GM18870 (cell line): ENCODE measurements around the gene VPS37C.
"Not testable (repeated sequence)": the region's sequence is repeated elsewhere in the genome, so short reads cannot be mapped to it uniquely, and the experiment has no call there.

Experiments used
- ATAC-seq: cut with Tn5 transposase; IDR thresholded peaks from one replicate; pipeline ENCODE4 v1.9.1; 2021; ENCODE audit warnings: moderate library complexity; ENCODE audit not compliant: unreplicated experiment

The VPS37C gene

DNA sequence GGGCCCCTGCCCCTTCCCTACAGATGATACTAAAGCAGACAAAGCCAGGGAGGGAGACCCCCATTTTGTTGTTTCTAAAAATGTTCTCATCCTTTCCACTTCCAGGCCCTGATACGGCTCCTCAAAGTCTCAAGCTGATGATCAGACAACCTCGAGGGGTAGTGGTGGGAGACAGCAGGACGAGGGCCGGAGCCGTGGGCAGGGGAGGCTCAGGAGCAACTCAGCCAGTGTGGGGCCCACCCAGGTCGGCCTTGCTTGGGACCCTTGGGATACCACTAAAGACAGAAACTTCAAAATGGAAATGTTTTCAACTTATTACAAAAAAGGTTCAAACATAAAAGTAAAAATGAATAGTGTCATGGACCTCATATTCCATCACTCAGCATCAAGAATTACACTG is 15.2 kb upstream of the VPS37C start:
- no peak for ATAC-seq

DNA sequence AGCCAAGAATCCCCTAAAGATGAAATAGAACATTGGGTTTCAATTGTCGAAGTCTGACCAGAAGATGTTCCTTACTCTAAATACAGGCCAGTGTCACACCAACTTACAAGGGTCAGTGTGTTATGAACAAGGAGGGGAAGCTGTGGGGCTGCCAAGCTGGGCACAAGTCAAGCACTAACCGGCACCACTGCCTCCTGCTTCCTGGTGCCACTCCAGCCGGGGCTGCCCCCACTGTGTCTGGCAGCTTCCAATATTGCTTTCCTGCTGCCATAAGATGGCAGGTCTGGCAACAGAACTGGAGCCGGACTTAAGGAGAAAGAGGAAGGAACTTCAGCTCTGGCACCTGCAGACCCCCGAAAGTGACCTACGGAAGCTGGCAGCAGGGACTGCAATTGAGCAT is 13.7 kb upstream of the VPS37C start:
- no peak for ATAC-seq

DNA sequence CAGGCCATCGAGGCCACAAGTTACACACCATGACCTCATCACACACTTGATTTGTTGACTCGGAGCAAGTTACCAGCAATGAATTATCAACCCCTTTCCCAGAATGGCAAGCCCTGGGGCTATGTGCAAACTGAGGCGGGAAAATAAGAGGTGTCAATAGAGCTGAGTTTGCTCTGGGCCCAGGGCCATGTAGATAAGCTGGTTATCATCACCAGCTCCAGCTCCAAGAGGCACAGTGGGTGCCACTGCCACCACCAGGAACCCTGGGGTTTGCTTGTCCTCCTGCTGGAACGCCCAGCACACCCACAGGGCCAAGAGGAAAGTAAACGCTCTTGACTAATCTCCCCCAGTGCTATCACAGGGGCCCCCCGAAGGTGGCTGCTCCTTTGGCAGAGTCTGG is 13.0 kb upstream of the VPS37C start:
- ATAC-seq, result no peak

DNA sequence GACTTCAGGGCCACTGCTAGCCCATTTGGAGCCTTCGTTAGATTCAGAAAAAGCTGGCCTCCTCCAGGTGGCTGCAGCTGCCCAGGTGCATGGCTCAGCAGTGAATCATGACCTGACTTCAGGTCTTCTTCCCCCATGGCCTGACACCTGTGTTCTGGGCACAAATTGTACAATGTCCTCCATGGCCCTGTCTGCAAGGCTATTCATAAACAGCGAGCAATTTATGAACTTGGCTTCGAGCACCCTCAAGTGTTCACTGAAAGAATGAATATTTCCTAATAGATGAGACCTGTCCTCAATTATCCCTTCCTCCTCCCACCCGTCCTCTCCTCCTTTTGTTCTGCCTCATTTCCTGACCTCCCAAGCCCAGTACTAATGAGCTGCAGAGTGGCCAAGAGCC is 12.2 kb upstream of the VPS37C start:
- no peak for ATAC-seq

DNA sequence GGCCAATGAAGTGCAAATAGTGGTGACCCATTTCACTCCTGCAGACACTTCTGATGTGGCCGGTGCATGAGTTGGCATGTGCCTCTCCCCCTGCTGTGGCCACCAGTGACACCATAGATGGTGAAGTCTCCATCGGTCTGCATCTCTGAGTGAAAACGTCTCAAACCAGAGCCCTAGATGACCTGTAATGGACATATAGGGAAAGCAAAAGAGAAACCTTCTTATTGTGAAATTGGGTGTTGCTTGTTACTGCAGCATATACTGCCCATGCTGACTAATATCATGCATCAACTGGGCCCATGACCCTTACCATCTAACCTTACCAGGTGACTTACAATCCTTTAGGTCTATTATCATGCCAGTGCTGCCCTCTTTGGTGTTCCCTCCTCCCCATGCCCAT is 11.7 kb upstream of the VPS37C start:
- no peak for ATAC-seq

DNA sequence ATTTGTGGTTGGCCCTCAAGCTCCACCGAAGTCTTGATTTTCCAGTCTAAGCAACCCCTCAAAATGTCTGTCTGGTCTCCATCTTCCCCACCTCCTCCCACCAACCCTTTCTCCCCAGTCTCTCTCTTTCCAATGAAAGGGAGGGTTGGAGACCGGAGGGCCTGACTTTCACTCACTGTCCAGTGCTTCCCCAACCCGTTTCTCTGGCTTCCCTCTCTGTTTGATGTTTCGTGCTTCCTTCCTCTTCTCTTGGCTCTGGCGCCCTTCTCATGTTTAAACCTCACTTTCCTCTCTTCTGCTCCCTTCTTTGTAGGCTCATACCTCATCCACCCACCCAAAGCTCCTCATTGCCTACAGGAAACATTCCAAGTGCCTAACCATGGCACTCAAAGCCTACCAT is 11.1 kb upstream of the VPS37C start:
- no peak for ATAC-seq

DNA sequence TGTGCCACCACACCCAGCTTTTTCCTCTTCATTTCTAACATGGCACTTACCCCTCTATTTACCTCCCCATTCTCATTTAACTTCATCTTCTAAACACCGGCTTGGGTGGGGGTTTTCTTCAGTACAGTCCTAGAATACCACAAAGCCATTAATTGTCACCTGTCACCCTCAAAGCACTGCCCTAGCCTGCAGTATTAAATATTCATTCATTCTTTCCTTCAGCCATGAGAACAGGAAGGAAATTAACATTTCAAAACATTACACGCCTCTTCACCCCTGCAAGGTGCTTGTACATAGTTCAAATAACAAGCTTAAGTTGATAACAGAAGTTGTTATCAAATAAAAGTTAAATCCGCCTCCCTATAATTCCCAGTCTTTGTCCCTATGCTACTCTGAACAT is 10.7 kb upstream of the VPS37C start:
- no peak for ATAC-seq

DNA sequence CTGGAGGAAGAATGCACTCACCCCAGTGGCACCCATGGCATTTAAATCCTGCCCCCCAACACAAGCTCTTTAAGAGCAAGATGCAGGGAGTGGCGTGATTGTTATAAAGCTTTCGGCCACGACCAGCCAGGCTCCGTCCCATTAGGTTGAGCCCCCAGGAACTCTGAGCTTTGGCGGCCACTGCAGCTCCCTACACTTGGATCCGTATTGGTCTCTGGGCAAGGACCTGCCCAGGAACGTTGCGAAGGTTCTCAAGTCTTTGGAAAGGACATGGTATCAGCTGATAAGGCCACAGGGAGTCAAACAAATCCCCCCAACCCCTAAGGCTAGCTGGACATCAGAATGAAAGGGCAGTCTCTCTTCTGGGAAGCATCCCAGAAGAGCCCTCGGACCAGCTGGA is 9.3 kb upstream of the VPS37C start:
- no peak for ATAC-seq

DNA sequence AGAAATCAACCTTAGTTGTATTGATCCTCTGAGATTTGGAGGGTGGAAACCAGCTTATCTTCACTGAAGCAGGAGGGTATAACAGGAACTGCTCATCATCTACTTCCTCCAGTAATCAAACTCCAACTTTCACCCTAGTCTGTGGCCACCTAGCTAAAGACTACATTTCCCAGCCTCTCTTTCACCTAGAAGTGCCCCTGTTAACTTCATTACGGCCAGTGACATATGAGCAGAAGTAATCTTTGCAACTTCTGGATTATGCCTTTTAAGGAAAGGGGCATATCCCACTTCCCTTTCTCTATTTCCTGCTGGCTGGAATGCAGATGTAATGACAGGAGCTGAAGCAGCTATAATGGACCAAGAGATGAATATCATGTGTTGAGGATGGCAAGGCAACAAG is 7.6 kb upstream of the VPS37C start:
- ATAC-seq, result no peak

DNA sequence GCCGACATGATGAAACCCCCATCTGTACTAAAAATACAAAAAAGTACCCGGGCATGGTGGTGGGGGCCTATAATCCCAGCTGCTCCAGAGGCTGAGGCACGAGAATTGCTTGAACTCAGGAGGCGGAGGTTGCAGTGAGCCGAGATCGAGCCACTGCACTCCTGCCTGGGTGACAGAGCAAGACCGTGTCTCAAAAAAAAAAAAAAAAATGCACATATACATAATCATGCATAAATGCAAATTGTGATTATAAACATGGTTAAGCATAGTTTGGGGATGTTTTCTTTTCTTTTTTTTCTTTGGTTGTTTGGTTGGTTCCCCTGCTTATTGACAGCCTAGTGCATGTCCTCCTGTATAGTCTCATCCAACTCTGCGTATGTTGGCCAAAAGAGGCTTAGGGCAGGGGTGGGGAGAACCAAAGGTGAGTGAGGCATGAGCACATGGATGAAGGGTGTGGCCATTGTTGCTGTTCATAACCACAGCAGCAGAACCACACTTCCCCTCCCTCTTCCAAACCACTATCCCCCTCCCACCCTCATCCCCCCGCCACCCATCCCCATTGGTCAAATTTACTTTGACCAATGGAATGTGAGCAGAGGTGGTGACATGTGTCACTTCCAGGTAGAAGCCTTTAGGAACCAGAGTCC is 6.9 kb upstream of the VPS37C start:
- no peak for ATAC-seq

DNA sequence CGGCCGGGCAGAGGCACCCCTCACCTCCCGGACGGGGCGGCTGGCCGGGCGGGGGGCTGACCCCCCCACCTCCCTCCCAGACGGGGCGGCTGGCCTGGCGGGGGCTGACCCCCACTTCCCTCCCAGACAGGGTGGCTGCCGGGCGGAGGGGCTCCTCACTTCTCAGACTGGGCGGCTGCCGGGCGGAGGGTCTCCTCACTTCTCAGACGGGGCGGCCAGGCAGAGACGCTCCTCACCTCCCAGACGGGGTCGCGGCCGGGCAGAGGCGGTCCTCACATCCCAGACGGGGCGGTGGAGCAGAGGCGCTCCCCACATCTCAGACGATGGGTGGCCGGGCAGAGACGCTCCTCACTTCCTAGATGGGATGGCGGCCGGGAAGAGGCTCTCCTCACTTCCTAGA is 5.1 kb upstream of the VPS37C start:
- not testable (repeated sequence) for ATAC-seq

DNA sequence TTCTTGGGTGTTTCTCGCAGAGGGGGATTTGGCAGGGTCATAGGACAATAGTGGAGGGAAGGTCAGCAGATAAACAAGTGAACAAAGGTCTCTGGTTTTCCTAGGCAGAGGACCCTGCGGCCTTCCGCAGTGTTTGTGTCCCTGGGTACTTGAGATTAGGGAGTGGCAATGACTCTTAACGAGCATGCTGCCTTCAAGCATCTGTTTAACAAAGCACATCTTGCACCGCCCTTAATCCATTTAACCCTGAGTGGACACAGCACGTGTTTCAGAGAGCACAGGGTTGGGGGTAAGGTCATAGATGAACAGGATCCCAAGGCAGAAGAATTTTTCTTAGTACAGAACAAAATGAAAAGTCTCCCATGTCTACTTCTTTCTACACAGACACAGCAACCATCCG is 4.6 kb upstream of the VPS37C start:
- not testable (repeated sequence) for ATAC-seq

DNA sequence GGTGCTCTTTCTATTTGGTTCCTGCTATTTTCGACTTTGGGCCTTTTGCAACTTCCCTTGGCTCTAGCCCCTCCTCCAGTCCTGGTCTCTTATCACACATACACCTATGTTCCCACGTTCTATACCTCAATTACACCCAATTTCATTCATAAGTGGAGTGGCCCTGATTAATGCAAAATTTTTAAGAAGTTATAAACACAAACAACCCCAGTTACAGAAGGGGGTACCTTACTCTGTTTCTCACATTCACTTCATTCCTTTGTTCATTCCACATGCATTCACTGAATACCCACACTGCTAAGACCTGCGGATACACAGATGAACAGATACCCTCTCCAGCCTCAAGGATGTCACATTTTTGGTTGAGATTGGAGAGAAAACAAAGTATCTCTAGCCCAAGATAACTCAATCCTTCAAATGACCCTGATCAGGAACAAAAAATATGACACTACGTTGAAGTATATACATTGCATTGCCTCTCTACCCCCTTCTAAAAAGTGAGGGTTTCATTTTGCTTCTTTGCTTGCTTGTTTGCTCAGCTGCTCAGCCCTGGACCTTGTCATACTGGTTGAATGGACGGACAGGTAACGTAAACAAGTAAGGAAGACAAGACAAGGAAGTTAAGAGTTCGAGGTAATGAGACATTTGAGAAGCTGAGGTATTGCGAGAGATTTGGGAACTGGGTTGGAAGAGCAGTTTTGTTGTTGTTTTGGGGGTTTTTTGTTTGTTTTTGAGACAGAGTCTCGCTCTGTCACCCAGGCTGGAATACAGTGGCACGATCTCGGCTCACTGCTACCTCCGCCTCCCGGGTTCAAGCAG is 3.6 kb upstream of the VPS37C start:
- no peak for ATAC-seq

DNA sequence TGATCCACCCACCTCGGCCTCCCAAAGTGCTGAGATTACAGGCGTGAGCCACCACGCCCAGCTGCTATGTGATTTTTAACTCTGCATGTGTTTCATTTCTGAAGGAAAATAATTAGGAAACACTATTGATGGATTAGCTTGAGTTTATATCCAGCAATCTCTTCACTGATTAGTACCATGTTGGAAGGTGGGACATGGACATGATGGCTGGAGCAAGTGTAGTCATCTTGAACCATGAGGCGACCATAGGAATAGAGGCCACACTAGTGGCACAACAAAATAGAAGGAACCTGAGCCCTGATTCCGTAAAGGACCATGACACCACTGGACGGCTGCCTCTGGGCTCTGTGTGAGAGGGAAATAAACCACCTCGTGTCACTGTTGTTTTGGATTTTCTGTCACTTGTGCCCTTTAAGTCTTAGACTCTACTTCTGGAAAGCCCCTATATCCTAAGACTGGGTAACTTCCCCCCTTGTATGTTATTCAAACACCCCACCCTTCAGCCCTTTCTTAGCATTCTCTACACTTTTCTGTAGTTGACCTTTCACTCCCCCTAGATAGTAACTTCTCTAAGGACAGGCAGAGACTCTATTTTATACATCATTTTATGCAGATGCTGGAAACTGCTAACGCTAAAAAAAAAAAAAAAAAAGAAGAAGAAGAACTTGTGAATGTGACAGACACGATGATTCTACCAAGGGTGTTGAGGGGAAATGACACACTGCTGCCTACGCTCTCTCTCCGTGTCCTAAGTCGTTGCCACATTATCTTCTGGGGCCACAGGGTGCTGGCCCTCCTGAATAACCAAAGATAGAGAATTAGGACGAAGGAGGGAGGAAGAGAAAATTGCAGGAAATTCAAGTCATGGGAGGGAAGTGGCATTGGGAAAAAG is 2.7 kb upstream of the VPS37C start:
- ATAC-seq, result no peak

DNA sequence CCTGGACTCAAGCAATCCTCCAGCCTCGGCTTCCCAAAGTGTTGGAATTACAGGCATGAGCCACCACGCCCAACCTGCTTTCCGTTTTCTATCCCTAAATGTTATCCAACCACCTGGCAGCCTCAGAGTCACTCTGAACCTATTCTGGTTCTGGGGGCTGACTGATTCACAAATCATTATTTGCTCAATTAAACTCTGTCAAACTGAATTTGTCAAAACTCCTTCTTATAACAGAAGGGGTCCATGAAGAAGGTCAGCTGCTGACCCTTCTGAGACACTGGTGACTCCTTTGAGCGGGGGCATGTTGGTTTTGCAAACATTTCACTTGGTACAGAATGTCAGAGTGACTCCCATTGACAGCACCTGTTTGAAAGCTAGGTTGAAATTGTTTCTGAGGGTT is 1.8 kb upstream of the VPS37C start:
- no peak for ATAC-seq

DNA sequence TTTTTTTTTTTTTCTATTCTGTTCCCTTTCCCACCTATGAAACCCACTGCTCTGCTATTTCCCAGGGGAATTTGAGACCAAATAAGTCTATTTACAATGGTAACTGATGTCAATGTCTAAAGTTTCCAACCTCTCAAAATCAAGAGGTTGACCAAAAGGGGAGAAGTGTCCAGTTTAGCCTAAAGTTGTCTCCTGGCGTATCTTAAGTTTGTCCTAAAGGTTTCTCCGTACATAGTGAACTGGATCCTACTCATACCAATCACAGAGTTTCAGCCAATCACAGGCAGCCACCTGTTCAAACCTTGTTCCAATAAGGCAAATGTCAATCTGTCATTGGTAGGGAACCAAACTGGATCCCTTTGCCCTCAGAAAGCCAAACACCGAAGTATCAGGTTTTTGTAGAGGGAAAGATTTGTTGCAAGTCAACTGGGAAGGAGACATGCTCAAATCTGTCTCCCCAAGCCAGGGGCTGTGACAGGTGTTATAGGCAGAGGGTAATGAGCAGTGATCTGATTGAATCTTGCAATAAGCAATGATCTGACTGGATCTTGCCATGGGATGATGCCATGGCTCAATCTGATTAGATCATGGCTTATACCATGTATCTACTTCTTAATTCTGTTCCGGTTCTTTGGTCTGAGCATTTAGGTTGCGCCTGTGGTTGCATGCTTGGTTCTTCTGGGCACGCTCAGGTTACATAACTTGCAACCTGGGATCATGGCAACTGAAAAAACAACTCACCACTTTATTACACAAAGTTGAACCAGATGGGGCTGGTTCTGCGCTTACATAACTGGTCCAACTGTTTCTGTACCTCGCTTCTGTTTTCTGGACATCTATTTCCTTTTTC is 1.1 kb upstream of the VPS37C start:
- ATAC-seq, result no peak

DNA sequence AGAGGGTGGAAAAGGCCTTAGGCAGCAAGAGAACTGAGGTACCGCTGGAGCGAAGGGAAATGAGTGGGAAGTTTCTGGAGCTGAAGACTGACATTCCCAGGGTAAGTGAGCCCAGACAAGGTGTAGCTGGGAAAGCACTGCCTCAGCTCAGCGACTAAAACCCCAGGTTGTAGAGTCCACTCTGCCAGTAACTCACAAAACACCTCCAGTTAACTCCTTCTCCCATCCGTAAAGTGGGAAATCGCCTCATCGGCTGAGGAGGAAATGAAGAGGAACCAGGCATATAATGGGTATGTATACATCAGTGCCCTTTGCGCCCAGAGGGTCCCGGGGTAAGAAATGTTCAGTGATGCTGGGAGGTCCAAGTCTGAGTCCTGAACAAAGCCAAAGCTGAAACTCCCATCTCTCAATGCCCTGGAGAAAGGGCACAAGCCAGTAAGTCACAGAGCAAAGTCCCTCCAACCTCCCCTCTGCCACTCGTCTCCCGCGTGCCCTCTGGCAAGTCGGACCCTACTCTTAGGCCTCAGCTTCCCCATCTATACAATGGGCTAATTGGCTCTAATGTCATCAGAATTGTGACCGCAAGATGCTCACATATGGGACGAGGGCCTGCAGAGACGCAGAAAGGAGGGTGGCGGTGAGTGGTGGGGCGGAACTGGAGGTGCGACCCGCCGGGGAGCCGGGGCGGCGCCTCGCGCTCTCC is 588 bp downstream of the VPS37C start:
- ATAC-seq, result no peak

DNA sequence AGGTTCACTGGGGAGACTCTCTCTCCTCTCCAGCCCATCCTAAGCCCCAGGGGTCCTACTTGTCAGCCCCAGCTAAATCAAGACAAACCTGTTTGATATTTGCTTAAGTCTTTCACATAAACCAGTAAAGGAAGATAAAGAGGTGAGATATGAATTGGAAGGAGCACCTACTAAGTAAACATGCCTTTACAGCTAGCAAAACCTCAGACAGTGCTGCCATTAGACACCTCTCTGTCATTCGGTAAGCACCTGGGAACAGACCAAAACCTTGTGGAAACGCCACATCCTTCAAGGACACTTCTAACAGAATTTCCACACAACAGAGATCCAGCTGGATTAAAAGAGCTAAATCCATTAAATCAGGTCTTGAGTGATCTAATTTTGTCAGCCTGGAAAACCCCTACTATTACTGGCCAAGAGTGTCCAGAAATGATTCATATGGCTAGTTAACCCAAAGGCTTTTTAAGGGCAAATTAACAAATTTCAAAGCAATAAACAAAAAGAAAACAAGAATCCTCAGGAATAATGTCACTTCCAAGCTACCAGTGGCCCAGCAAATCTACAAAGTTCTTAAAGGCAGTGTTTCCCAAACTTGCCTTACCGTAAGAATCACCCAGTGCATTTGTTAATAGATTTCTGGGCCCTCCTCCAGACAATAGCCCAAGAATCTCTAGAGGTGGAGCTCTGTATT is 2.4 kb downstream of the VPS37C start:
- ATAC-seq, result no peak

DNA sequence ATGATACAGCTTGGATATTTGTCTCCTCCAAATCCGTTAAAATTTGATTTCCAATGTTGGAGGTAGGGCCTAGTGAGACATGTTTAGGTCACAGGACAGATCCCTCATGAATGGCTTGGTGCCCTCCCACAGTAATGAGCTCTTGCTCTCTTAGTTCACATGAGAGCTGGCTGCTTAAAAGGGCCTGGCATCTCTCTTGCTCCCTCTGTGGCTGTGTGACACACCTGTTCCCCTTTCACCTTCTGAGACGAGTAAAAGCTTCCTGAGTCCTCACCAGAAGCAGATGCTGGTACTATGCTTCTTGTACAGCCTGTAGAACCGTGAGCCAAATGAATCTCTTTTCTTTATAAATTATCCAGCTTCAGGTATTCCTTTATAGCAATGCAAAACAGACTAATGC is 3.5 kb downstream of the VPS37C start:
- no peak for ATAC-seq

DNA sequence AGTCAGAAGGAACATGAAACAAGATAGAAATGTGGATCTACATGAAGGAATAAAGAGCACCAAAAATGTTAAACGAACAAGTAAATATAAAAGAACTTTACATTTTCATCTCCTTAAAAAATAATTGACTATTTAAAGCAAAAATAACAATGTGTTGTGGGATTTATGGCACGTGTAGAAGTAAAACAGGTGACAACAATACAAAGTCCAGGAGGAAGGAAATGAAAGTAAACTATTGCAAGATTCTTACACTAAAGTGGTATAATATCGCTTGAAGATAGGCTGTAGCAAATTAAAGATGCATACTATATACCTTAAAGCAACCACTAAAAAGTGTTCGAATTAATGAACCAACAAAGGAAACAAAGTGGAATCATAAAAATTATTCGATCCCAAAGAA is 5.5 kb downstream of the VPS37C start:
- ATAC-seq, result no peak
